Right lobe of liver (tissue), 4 donors: Measurements from ENCODE around the gene FAAH2.

Experiments
- POLR2A ChIP-seq: fragments of 450-650 bp; IDR thresholded peaks from one replicate; pipeline ENCODE4 v1.6.1; 2017; ENCODE audit warnings: antibody characterized with exemption, mild to moderate bottlenecking
- TF ChIP-seq, protein P1 (sequence below), 4 donors: fragments of 200-600 bp in 3 of 4; fragments of 450-650 bp in 1 of 4; IDR thresholded peaks; one replicate each; pipeline versions ENCODE4 v1.5.1 to v1.8.0; 2016 to 2022; ENCODE audit warnings: antibody characterized with exemption in 4 of 4, mild to moderate bottlenecking in 2 of 4
- donor health status: DM: no; HTN: no; CAD: no.
- donor health status: DM: no; HTN: no; CAD: no.
- donor health status: DM: no; HTN: yes; CAD: no.

DNA sequence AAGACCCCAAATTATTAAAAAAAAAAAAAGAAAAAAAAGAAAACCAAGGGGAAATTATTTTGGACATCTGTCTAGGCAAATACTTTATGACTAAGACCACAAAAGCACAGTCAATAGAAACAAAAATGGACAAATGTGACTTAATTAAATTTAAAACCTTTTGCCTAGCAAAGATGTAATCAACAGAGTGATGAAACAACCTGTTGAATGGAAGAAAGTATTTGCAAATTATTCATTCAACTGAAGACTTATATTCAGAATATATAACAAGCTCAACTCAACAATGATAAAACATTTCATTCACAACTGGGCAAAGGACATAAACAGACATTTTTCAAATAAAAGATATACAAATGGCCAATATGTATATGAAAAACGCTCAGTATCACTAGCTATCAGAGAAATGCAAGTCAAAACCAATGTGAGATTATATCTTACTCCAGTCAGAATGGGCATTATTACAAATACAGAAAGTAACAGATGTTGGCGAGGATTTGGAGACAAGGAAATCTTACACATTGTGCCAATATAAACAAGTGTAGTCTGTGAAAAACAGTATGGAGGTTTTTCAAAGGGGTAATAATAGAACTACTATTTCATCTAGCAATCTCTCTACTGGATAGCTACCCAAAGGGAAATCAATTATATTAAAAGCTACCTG, 67.1 kb downstream of the FAAH2 start:
- TF ChIP-seq, protein P1, sequence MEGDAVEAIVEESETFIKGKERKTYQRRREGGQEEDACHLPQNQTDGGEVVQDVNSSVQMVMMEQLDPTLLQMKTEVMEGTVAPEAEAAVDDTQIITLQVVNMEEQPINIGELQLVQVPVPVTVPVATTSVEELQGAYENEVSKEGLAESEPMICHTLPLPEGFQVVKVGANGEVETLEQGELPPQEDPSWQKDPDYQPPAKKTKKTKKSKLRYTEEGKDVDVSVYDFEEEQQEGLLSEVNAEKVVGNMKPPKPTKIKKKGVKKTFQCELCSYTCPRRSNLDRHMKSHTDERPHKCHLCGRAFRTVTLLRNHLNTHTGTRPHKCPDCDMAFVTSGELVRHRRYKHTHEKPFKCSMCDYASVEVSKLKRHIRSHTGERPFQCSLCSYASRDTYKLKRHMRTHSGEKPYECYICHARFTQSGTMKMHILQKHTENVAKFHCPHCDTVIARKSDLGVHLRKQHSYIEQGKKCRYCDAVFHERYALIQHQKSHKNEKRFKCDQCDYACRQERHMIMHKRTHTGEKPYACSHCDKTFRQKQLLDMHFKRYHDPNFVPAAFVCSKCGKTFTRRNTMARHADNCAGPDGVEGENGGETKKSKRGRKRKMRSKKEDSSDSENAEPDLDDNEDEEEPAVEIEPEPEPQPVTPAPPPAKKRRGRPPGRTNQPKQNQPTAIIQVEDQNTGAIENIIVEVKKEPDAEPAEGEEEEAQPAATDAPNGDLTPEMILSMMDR (IDR thresholded peaks at IDR 0.05) = no peak
- no peak for TF ChIP-seq POLR2A
